ENCODE data around the gene OR1L8.

- no peak for TF ChIP-seq EZH2 (IDR thresholded peaks at IDR 0.05; ENCODE audit: borderline replicate concordance, low read length)
- TF ChIP-seq, protein P1, sequence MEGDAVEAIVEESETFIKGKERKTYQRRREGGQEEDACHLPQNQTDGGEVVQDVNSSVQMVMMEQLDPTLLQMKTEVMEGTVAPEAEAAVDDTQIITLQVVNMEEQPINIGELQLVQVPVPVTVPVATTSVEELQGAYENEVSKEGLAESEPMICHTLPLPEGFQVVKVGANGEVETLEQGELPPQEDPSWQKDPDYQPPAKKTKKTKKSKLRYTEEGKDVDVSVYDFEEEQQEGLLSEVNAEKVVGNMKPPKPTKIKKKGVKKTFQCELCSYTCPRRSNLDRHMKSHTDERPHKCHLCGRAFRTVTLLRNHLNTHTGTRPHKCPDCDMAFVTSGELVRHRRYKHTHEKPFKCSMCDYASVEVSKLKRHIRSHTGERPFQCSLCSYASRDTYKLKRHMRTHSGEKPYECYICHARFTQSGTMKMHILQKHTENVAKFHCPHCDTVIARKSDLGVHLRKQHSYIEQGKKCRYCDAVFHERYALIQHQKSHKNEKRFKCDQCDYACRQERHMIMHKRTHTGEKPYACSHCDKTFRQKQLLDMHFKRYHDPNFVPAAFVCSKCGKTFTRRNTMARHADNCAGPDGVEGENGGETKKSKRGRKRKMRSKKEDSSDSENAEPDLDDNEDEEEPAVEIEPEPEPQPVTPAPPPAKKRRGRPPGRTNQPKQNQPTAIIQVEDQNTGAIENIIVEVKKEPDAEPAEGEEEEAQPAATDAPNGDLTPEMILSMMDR (conservative IDR thresholded peaks at IDR 0.05 in 1 of 2, IDR thresholded peaks at IDR 0.05 in 1 of 2; ENCODE audit: extremely low read depth in 1 of 2, insufficient read depth in 1 of 2, low read depth in 1 of 2, low read length in 2 of 2), result no peak
These were observed 64.3 kb downstream of the OR1L8 start, which contains the start of gene OR1J4 for GRCh38 chr9:122518841-122519240.
